Activated CD4-positive, alpha-beta T cell treated with anti-CD3 and anti-CD28 coated beads for 36 hours (primary cell): ENCODE data around the gene MAP7D2. TPM values are rescaled to one million over a fixed set of nuclear protein-coding genes. Genes with fewer than 3 reads are reported as not detected.

ENCODE experiments used
- ATAC-seq: fragments of 200-7000 bp; cut with Tn5 transposase; one replicate; pipeline ENCODE4 v1.10.0; 2021; ENCODE audit warnings: mild to moderate bottlenecking, moderate library complexity
- CTCF ChIA-PET: fragments of 350-600 bp; sonication (Branson Sonifier 250); formaldehyde crosslinking; loops from one replicate; lab custom pipeline; 2021; ENCODE audit warnings: antibody characterized with exemption; lab: Charles Lee
- POLR2A ChIA-PET: fragments of 350-600 bp; sonication (Branson Sonifier 250); formaldehyde crosslinking; loops from one replicate; lab custom pipeline; 2021; ENCODE audit warnings: antibody characterized with exemption, inconsistent platforms; lab: Charles Lee
- DNase-seq: peaks from one replicate; pipeline ENCODE4 v3.0.0-alpha.2; 2020
- H3K27ac Mint-ChIP-seq: one replicate; pipeline ENCODE4 v1.8.0; 2021; ENCODE audit warnings: mixed read lengths
- H3K27me3 Mint-ChIP-seq: one replicate; pipeline ENCODE4 v1.8.0; 2021; ENCODE audit warnings: mixed read lengths
- H3K36me3 Mint-ChIP-seq: one replicate; pipeline ENCODE4 v1.8.0; 2021; ENCODE audit warnings: low read depth, mixed read lengths
- H3K4me1 Mint-ChIP-seq: one replicate; pipeline ENCODE4 v1.8.0; 2021; ENCODE audit warnings: mixed read lengths
- H3K4me3 Mint-ChIP-seq: one replicate; pipeline ENCODE4 v1.8.0; 2021; ENCODE audit warnings: mild to moderate bottlenecking, moderate library complexity, mixed read lengths
- H3K9me3 Mint-ChIP-seq: one replicate; pipeline ENCODE4 v1.8.0; 2021; ENCODE audit warnings: low read depth, mixed read lengths
- intact Hi-C, 2 experiments: fragments of 100-400 bp; cut with DNase I in 1 of 2; cut with micrococcal nuclease in 1 of 2; formaldehyde crosslinking; loops; one replicate each; pipeline versions ENCODE4 v1.14.2 to v1.15.1; 2022 to 2024; cut with DNase I, micrococcal nuclease
- total RNA-seq, 2 experiments: library from RNA; stranded (reverse); gene quantifications; one replicate each; pipeline ENCODE4 v1.2.3, GENCODE V29; 2021

Gene MAP7D2
- total RNA-seq, 2 experiments from 2014 or later = 0.44 to 0.59 TPM

- intact Hi-C loops = no loop called here
- ATAC-seq (no peak), DNase-seq (no peak)
- no peaks in the 10 kb centered on the region for H3K9me3 Mint-ChIP-seq
- ChIA-PET CTCF (no interaction called here), POLR2A (no interaction called here)
- H3K27ac Mint-ChIP-seq = no peak overlapping the region
- H3K36me3 Mint-ChIP-seq = no peaks in the 10 kb centered on the region
- no peaks in the 10 kb centered on the region for H3K4me1 Mint-ChIP-seq
- no peak overlapping the region for H3K4me3 Mint-ChIP-seq
- H3K27me3 Mint-ChIP-seq = peaks cover 14% of the 10 kb centered on the region
Observed at GRCh38 chrX:20112022-20112774, 4.5 kb downstream of the MAP7D2 start.

DNA sequence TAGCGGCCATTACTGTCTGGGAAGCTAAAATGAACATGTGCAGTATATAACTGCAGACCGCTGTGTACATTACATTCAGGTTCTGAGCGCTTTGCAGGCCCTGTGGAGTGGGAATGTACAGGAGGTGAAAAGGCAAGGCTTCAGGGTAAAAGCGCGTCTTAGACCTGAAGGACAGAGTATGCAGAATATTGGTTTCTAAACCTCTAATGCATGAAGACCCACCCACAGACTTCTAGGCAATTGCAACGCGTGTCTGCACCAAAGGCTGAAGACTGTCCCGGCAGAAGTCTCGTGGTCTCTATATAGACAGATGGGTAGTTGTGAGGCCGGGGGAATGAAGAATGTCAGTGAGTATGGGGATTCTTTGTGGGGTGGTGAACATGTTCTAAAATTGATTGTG lies 5.4 kb downstream of the MAP7D2 start:
- ATAC-seq (no peak), DNase-seq (no peak)
- POLR2A ChIA-PET = no interaction called here
- Mint-ChIP-seq H3K4me3 (no peak overlapping the region), H3K27ac (no peak overlapping the region), H3K9me3 (no peaks in the 10 kb centered on the region), H3K27me3 (peaks cover 11% of the 10 kb centered on the region), H3K4me1 (no peaks in the 10 kb centered on the region), H3K36me3 (no peaks in the 10 kb centered on the region)
- CTCF ChIA-PET = no interaction called here
- intact Hi-C loops = no loop called here

DNA sequence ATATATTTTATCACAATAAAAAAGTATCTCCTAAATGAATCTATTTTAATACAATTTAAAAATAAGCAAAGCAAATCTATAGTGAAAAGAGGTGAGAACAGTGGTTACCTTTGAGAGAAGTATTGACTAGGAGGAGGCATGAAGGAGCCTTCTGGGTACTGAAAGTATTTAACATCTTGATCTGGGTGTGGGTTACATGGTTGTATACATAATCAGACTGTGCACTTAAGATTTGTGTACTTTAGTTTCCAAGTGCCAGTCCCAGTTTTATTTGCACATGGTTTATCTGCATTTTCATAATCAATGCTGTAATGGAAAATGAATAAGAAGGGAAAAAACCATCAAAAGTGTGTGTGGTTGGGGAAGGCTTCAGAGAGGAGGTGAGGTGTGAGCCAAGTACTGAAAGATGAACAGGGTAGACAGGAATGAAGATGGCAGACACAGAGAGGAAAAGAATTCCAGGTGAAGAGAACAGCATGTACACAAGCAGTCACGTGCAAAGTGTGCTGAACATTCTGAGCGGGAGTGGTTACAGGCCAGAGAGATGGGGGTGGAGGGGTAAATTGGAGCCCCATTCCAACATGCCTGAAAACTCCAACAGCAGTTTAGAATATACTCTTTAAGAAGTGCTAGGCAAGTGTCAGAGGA lies 14.6 kb downstream of the MAP7D2 start:
- Mint-ChIP-seq H3K27me3 (no peaks in the 10 kb centered on the region), H3K4me1 (peaks cover 7% of the 10 kb centered on the region), H3K27ac (peak overlapping the region; percentile 22), H3K9me3 (no peaks in the 10 kb centered on the region), H3K36me3 (no peaks in the 10 kb centered on the region), H3K4me3 (no peak overlapping the region)
- intact Hi-C loops = no loop called here
- ChIA-PET POLR2A (no interaction called here), CTCF (no interaction called here)
- ATAC-seq = peak; percentile 47
- DNase-seq = no peak

- intact Hi-C loops = no loop called here
- Mint-ChIP-seq H3K4me3 (no peak overlapping the region), H3K36me3 (no peaks in the 10 kb centered on the region), H3K27me3 (peaks cover 4% of the 10 kb centered on the region), H3K27ac (no peak overlapping the region), H3K9me3 (no peaks in the 10 kb centered on the region), H3K4me1 (no peaks in the 10 kb centered on the region)
- CTCF ChIA-PET = no interaction called here
- POLR2A ChIA-PET = interaction anchor here (0.7 kb wide), 1 partner anchor 187 kb away, joined by 3 read pairs; no protein-coding TSS in a partner anchor
- ATAC-seq (no peak), DNase-seq (no peak)
Observed at GRCh38 chrX:20091499-20091898, 25.2 kb downstream of the MAP7D2 start.

DNA sequence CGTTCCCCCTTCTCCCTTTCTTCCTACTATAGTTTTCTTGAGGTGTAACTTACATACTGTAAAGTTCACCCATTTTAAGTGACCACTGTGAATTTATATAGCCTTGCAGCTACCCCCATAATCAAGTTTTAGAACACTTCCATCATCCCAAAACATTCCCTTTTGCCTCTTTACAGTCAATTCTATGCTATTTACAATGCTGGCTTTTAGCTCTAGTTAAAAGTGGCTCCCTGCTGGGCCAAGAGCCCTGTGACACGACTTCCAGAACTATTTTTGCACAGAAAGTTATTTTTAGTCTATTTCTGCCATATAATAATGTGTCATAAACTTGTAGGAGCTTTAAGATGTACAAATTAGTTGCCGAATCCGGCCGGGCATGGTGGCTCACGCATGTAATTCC lies 26.9 kb downstream of the MAP7D2 start:
- Mint-ChIP-seq H3K27ac (no peak overlapping the region), H3K36me3 (no peaks in the 10 kb centered on the region), H3K4me1 (no peaks in the 10 kb centered on the region), H3K4me3 (no peak overlapping the region), H3K27me3 (peaks cover 4% of the 10 kb centered on the region), H3K9me3 (no peaks in the 10 kb centered on the region)
- ChIA-PET CTCF (interaction anchor here (0.6 to 0.7 kb wide), 2 partner anchors 16 to 22 kb away, joined by 3 read pairs; no protein-coding TSS in a partner anchor), POLR2A (interaction anchor here (0.6 kb wide), 1 partner anchor 19 kb away, joined by 3 read pairs; no protein-coding TSS in a partner anchor)
- intact Hi-C loops = no loop called here
- no peak for DNase-seq
- ATAC-seq = no peak

- intact Hi-C loops = no loop called here
- Mint-ChIP-seq H3K27me3 (peaks cover 2% of the 10 kb centered on the region), H3K4me3 (no peak overlapping the region), H3K27ac (no peak overlapping the region), H3K9me3 (no peaks in the 10 kb centered on the region), H3K36me3 (no peaks in the 10 kb centered on the region), H3K4me1 (no peaks in the 10 kb centered on the region)
- no peak for DNase-seq
- ChIA-PET POLR2A (no interaction called here), CTCF (interaction anchor here (0.6 kb wide), 1 partner anchor 163 kb away, joined by 3 read pairs; no protein-coding TSS in a partner anchor)
- no peak for ATAC-seq
Observed at GRCh38 chrX:20080277-20080676, 36.4 kb downstream of the MAP7D2 start.

GRCh38 chrX:20071511-20072079 lies 45.1 kb downstream of the MAP7D2 start:
- Mint-ChIP-seq H3K9me3 (no peaks in the 10 kb centered on the region), H3K36me3 (no peaks in the 10 kb centered on the region), H3K27me3 (peaks cover 2% of the 10 kb centered on the region), H3K4me3 (no peak overlapping the region), H3K4me1 (peaks cover 2% of the 10 kb centered on the region), H3K27ac (no peak overlapping the region)
- intact Hi-C loops = no loop called here
- ATAC-seq (no peak), DNase-seq (no peak)
- ChIA-PET CTCF (no interaction called here), POLR2A (interaction anchor here (0.7 kb wide), 1 partner anchor 19 kb away, joined by 3 read pairs; no protein-coding TSS in a partner anchor)

DNA sequence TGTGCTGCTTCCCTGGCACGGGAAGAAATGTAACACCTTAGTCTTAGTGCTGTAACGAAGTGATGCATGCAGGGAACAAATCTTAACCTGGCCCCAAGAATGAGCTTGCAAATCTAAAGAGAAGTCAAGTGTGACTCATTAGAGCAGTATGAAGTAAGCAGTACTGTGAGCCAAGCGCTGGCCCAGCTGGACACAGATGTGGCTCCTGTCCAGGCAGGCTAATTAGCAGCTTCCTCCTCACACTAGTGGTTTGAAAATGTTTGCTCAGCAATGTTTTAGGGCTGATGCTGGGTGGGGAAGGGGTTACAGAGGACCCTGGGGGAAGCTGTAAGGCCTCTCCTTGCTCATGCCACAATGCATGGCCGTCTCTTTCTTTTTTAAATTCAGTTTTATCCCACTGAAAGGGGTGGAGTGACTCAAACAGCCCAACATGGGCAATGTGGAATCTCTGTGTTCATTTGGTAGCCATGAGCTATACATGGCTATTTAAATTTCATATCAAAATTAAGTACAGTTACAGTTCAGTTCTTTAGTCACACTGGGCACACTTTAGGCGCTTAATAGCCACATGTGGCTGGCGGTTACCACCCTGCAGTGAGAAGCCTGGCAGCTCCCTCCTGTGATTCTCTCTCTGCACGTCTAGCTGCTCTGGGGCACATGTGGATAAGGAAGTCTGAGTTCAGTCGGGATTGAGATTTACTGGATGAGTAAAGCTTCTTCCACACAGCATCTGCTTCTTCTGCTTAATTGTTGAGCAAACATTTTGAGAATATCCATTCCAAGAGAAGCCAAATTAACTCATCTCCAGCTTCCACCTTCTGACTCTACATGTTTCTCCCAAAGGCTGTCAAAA lies 48.8 kb downstream of the MAP7D2 start:
- CTCF ChIA-PET = interaction anchor here (0.6 to 1.7 kb wide), 7 partner anchors 9 to 454 kb away, joined by 3 to 14 read pairs (median 3); no protein-coding TSS in a partner anchor
- ATAC-seq (no peak), DNase-seq (no peak)
- Mint-ChIP-seq H3K9me3 (no peaks in the 10 kb centered on the region), H3K4me3 (no peak overlapping the region), H3K36me3 (no peaks in the 10 kb centered on the region), H3K27me3 (no peaks in the 10 kb centered on the region), H3K27ac (no peak overlapping the region), H3K4me1 (peaks cover 2% of the 10 kb centered on the region)
- POLR2A ChIA-PET = no interaction called here
- intact Hi-C loops = loop anchor here (1.0 to 2.0 kb wide), 4 partner anchors 163 to 696 kb away; no protein-coding TSS in a partner anchor

DNA sequence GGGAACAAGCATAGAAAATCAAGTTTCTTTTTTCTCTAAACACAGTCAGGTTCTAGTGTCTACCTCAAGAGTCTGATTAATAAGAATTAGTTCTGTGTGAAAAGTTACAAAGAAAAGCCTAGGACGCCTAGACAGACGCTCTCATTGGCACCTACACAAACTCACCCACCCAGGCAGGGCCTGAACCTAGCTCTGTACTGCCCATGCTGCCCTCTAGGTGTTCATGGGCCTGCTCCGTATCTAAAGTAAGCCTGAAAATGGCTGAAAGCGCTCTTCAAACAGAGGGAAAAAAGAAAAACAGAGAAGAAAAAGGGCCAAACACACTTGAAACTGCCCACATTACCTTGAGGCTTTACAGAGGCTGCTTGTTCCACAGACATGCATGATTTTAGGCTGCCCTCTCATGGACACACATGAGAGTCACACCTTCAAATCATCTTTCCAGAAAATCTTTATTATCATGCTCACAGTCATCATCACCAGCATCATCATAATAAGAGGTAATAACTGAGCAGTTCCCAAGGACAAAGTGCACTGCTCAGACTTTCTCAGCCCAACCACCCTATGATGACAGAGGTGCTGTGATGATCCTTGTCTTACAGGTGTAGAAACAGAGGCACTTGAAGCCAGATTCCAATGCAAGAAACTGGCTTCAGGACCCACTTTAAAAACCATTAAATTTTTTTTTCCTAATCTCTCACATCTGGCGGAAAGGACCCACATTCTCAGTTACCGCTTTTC lies 49.6 kb downstream of the MAP7D2 start:
- H3K4me1 Mint-ChIP-seq = peaks cover 2% of the 10 kb centered on the region
- DNase-seq (peak; percentile 30), ATAC-seq (peak; percentile 73)
- no peak overlapping the region for H3K27ac Mint-ChIP-seq
- POLR2A ChIA-PET = no interaction called here
- CTCF ChIA-PET = interaction anchor here (1.0 to 1.7 kb wide), 5 partner anchors 10 to 453 kb away, joined by 3 to 14 read pairs (median 3); no protein-coding TSS in a partner anchor
- H3K9me3 Mint-ChIP-seq = no peaks in the 10 kb centered on the region
- intact Hi-C loops = loop anchor here (1.0 to 2.0 kb wide), 4 partner anchors 162 to 695 kb away; no protein-coding TSS in a partner anchor
- H3K27me3 Mint-ChIP-seq = no peaks in the 10 kb centered on the region
- no peak overlapping the region for H3K4me3 Mint-ChIP-seq
- H3K36me3 Mint-ChIP-seq = no peaks in the 10 kb centered on the region

DNA sequence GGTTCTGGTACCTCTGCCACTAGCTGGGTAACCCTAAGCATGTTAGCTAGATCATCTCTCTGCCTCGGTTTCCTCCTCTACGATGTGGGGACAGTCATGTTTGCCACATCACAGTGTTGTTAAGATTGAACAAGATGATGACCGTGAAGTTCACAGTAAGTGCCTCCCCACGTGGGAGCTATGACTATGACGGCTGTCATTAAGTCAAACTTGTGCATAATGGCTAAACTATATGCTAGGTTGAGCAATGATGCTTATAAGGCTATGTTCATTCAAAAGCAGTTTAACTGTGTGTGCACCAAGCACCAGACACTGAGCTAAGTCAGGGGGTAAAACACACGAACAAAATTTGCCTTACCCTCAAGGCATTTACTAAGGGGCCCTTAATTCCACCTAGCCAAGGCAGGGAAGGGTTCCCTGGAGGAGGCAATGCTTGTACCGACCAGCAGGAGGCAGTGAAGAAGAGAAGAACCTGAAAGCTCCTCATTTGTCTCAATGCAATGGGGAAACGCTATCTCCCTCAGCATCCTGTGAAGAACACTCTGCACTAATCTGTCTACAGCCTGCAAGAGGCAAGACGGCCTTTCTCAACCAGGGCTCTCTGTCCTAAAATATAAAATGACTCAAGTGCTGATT lies 52.9 kb downstream of the MAP7D2 start:
- CTCF ChIA-PET = interaction anchor here (0.6 to 2.4 kb wide), 7 partner anchors 10 to 682 kb away, joined by 3 to 16 read pairs (median 3); no protein-coding TSS in a partner anchor
- H3K4me1 Mint-ChIP-seq = peaks cover 4% of the 10 kb centered on the region
- intact Hi-C loops = no loop called here
- no peaks in the 10 kb centered on the region for H3K27me3 Mint-ChIP-seq
- no peak for ATAC-seq
- no peaks in the 10 kb centered on the region for H3K36me3 Mint-ChIP-seq
- DNase-seq = peak; percentile 14
- no peak overlapping the region for H3K27ac Mint-ChIP-seq
- no peaks in the 10 kb centered on the region for H3K9me3 Mint-ChIP-seq
- H3K4me3 Mint-ChIP-seq = no peak overlapping the region
- POLR2A ChIA-PET = no interaction called here
